Right renal pelvis (tissue), 4 donors: ENCODE data around the gene NRSN1. TPM values are rescaled to one million over a fixed set of nuclear protein-coding genes. Genes with fewer than 3 reads are reported as not detected.

Experiments
- DNase-seq, 4 donors: peaks; one replicate each; pipeline ENCODE4 v3.0.0-alpha.2; 2013; ENCODE audit warnings: low read depth in 4 of 4, low spot score in 3 of 4, missing footprints in 1 of 4
- polyA plus RNA-seq, 4 donors: library from polyadenylated mRNA; unstranded; fragments of 120-200 nt; gene quantifications; one replicate each; pipeline ENCODE4 v1.2.1, GENCODE V29; 2013; ENCODE audit not compliant: insufficient read length in 4 of 4

The NRSN1 gene, protein sequence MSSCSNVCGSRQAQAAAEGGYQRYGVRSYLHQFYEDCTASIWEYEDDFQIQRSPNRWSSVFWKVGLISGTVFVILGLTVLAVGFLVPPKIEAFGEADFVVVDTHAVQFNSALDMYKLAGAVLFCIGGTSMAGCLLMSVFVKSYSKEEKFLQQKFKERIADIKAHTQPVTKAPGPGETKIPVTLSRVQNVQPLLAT
- under 1 TPM; 0.43 to 0.70 (median 0.59) TPM for polyA plus RNA-seq

DNA sequence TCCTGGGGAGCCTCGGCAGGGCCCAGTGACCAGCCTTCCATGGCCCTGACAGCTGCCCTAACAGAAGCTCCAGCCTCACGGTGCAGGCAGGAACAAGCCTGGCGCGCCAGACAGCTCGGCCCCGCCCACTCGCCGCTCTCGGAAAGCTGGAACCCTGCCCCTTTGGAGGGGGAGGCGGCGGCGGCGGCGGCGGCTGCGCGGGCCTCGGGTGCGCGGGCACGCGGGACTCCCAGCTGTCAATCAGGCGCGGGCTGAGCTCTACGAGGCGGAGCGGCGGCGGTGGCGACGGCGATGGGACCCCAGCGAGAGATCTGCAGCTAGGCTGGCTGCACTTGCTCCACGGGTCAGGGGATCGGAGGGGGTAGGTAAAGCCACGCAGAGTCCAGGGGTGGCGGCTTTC is at the start of gene NRSN1:
TSS of gene NRSN1 (plus strand) at position 236 of the 400 bp plus-strand sequence. CDS start 8,113 bp downstream, outside the sequence.
- peak in 1 of 4 donors; percentile 5 for DNase-seq

DNA sequence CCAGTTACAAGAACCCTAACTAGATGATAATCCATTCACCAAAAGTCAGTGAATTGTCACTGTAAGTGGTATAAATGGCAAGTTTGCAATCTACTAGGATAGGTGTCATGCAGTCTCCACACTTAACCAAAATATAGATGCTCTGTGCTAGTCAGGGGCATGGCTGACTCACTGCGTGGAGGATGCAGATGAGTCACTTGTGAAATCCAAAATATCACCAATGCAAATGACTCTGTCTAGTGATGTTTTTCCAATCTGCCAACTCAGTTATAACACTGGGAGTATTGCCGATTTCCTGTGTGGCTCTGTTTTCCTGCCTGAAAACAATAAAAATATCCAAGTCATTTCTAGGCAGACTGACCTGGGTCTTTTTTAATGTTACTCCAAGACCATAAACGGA is 47.8 kb upstream of the NRSN1 start:
- no peak for DNase-seq

DNA sequence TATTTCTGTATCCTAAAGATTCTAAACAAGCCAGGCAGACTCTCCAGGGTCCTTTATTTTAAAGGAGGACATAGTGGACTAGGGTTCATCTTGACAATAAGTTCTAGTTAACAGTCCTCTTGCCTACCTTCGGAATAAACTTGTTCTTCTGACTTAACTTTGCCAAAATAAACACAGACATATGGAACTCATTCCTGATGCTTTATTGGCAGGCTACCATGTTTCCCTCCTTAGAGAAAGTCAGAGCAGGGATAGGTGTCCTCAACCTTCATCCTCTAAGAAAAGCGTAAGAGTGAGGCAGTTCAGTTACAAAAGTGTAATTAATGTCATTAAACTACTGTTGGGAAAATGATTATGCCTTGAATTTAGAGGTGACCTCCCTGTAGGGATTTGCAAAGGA is 46.9 kb upstream of the NRSN1 start:
- no peak for DNase-seq

DNA sequence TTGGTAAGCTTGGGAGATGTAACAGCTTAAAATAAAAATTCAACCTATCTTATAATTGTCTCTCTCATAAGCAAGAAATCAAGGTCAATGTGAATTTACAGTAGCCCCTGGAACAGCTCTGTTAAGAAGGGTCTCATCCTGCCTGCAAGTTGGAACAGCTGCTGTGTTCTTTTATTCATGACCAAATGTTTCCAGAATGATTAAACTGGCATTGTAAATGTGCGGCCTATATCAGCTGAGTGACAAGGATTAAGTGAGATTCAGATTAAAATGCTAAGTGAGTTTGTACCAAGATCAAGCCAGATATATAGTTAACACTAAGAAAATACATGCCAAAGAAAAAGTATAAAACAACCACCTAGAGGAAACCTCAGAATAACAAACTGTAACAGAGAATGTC is 45.3 kb upstream of the NRSN1 start:
- DNase-seq, result no peak

DNA sequence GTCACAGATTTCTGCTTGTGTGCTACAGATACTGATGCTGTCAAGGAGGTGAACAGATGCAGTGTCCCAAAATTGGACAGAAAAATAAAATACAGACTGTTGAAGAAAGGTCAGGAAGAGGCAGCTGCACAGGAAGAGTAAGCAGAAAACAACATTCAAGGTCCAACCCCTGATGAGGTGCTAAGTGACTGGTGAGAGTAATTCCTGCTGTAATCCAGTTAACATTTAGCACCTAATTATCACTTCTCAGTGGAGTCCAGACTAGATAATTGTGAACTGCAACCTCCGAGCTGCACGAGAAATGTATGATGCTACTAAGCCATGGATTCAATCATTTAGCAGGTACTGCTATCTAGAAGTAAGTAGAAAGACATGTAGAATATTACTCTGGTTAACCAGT is 36.3 kb upstream of the NRSN1 start:
- no peak for DNase-seq

DNA sequence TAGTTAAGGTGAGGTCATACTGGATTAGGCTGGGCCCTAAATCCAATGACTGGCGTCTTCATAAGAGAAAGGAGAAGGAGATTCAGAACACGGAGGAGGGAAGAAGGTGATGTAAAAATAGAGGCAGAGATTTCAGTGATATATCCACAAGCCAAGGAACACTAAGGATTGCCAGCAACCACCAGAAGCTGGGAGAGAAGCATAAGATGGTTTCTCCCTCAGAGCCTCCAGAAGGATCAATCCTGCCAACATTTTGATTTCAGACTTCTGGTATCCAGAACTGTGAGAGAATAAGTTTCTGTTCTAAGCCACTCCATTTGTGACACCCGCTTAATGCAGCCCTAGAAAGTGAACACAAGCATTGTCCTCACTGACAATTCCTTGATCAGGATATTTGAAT is 33.6 kb upstream of the NRSN1 start:
- DNase-seq, result no peak

DNA sequence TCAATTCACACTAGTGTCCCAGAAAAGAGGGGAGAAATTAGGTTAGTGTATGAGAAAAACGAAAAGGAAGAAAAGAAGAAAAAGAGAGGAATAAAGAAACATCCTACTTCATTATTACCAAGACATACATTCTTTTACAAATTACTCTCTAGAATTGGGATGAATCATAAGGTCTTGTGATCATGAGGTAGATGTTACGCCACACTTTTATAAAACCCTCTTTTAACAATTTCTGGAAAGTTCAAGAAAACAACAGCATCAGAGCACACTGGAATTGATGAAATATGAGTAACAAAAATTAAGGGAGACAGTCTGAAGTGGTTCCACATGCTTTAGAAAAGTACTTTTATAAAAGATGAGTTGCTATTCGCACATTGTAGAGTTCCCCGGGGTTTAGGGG is 32.6 kb upstream of the NRSN1 start:
- no peak for DNase-seq

DNA sequence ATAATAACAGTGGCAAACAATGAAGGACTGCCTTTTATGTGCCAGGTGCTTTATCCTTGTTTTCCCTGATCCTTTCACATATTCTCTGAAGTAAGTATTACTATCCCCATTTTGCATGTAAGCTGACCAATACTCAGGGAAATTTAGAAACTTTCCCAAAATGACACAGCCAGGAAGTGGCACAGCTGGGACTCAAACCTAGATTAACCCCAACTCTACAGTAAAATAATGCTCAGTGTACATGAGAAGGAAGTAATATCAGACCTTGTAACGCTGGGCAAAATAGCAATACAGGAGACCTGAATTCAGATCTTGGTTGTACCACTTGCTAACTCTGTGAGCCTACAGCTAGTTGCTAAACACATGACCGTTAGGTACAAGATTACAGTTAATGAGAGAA is 26.8 kb upstream of the NRSN1 start:
- no peak for DNase-seq

DNA sequence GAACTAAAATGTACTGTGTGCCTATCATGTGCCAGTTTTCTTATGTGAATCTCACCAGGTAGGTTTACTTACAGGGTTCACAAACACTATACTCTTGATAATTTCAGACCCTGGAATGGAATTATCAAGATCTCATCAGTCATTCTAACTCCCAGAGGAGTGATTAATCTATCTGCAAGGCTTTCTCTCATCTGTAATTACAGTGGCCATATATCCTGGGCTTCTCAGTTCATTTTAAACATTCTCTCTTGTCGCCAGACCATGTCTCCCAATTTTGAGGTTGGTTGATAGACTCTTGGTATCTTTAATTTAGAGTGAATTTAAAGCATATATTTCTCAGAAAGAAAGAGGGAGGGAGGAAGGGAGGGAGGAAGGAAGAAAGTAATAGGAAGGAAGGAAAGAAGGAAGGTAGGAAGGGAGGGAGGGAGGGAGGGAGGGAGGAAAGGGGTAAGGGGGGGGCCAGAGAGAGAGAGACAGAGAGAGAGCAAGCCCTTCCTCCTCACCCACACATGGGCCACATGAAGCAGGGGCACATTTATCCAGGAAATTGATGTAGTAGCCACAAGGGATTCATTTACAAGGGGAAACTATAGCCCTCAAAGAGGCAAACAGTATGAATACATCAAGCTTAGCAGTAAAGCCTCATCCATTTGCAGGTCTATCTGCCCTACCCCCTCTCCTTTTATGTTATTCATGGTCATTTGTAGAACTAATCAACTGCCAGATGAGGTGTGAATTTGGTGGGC is 25.8 kb upstream of the NRSN1 start:
- no peak for DNase-seq

DNA sequence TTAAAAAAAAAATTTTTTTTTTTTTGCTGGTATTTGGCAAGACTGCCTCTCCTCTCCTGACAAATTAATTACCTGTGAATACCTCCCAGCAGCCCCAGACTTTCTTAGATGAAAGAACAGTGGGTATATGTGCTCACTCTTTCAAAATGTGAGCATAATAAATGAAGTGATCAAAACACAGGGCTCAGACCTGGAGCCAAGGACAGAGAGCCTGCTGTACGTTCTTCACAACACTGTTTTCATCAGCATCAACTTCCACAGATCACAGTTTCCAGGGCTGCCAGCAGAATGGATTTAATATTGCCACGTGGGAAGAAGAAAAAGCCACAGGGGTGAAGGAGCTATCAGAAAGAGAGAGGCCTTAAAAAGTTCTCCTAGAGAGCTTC is 25.3 kb upstream of the NRSN1 start:
- no peak for DNase-seq

DNA sequence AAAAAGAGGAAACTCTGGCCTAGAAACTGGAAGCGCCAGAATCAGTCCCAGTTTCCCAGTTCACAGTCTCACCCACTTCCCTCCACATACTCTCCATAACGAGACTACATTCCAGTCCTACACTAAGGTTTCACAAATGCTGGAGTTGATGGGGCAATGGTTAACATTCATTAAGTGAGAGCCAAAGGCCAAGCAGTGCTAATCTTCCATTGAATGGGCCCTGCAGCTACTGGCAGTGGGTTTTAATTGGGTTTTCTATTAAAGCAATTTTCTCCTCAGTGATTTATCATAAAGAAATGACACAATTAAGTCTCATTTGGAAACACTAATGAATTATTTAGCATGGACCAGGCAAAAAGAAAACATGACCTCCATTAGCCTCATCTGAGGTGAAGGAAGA is 20.8 kb upstream of the NRSN1 start:
- DNase-seq, result no peak

DNA sequence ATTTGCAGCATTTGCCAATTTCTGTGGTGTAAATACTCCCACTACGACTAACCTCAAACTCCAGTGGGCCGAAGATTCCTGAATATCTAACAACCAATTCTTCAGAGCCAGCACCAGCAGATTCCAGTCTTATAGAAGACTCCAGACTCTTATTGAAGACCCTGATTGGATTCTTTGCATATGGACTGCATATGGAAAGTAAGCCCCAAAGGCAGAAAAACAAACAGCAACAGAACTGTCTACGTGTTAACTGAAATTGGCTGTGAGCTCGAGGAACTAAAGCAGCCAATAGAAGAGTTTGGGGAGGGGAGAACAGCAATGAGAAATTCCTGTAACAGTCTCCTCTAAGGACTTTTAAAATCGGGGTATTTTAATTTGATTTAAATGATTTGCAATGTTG is 19.7 kb upstream of the NRSN1 start:
- no peak for DNase-seq

DNA sequence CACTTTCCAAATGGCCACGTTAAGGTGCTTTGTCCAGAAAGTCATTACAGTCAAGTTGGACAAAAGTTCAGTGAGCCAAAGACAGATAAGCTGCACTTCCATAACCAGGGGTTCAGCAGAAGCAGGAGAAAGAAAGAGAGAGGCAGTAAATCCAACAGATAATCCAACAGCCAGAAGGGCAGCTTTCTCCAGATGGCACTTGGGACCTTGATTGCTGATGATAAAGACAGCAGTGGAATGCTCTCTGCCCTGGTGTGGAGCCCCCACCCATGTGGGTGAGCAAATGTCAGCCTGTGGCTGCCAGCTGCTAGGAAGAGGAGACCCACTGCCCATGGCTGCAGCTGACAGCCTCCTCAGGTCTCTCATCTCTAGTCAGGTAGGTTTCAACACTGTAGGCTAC is 18.7 kb upstream of the NRSN1 start:
- DNase-seq, result no peak

DNA sequence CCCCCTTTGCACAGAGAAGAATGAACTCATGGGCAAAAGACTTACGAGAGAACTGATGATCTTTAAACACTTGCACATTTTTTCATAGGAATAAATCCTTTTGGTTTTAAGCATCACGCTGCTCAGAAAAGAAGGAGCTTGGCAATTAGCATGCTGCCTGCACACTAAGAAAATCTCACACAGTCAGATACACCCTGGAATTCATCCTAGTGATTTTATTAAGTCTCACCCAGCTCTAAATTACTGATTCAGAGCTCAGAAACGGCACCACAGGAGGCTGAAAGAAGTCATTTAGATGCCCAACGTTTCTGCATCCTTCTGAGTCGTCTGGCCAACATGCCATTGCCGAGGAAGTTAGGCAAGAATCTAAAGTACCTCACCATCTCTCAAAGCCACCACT is 18.0 kb upstream of the NRSN1 start:
- DNase-seq, result no peak

DNA sequence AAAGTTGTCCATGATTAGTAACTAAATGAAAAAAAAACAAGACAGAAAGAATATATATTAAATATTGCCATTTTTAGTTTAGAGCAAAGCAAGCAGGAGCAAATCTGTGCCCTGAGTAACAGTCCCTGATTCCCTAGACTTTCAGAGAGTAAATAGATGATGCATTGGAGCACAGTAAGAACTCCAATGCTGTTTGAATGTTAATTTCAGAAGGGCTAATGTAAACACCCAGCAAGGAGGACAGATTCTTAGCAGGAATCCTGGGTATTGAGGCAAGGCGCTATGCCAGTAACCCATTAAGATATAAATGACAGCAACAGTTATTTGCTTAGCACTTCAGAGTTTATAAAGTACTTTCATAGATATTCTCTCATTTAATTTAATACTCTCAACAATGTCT is 15.6 kb upstream of the NRSN1 start:
- DNase-seq, result no peak

DNA sequence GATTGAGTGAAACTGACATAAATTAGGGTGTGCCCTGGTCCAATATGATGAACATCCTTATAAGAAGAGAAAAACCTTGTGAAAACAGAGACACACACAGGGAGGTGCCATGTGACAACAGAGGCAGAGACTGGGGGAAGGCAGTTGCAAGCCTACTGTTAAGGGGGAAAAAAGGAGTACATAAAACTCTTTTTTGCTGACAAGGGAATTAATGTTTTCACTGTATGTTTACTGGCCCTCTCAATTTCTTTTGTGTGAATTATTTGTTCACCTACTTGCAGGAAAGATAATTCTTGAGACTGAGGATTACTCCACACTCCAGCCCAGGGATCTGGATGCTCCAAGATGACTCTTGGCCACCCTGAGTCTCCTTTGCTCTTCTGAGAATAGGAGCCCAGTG is 12.1 kb upstream of the NRSN1 start:
- DNase-seq, result no peak

DNA sequence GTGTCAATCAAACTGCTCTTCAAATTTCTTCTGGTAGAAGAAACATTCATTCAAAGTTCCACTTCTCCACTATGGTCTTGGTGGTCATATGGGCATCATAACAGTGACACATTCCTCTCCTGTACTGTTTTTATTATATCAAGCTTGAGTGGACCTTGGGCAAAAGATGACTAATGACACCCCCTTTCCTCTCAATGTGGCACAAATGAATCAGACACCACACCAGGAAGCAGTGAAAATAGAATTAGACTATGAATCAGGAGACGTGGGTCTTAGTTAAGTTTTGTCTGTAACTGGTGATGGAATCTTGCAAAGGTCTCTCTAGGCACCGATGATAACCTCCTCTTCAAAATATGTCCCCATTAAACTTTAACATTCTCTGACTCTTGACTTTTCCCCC is 9.0 kb upstream of the NRSN1 start:
- DNase-seq, result no peak

DNA sequence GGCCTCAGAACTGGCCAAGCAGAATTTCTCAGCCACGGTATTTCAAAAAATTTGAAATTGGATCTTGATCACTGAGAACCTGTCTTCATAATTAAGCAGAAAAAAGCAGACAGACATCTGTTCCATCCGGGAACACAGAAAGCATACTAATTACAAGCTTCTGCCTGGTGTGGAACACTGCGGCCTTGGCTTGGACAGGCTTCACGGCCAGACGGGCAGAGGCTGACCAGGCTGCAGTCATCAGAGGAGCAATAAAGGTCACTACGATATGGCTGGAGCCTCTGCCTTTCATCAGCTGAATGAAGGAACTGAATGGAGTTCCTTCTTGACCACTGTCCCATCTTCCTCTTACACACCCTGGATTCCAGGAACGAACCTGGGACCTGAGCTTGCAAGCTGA is 3.9 kb upstream of the NRSN1 start:
- DNase-seq, result no peak

DNA sequence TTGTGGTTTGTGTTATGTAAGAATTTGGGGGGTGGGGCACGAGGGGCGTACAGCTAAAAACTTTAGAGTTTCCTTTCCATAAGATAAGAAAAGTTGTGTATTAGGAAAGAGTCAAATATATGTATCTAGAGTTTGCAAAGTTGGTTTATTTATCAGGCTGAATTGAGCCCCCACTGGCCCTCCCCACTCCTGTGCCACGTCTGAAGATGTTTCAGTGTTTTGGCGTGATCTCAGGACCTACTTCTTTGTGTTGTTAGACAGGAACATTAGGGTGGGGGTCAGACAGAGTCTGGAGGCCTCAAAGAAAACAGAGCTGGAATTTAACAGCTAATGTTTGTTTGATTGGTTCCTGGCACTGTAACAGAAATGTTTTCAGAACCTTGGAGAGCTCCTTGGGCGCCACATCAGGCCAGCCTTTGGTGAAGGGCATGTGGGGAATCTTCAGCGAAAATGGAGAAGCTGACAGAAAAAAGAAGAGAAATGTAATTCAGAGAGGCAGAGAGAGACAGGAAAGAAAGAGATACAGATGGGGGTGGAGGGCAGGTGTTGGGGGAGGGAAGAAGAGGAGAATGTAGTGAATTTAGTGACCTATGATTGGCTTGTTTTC is 674 bp downstream of the NRSN1 start:
- DNase-seq, result peak; percentile 78 to 88 (median 80)

DNA sequence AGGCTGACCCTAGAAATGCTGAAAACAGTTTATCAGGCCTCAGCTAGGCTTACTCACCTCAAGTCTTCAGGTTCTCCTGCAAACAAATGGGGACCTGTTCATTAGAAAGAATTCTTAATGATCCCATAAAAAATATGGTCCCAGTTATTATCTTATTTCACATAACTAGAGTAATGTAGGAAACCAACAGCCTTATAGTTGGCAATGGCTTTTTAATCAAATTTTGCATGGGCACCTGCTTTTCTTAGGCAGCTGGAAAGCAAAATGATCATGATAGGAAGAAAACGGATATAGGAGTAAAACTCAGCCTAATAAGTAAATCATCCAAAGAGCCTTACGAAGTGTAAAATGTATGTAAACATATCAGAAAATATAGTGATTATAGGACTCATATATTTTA is 1.3 kb downstream of the NRSN1 start:
- DNase-seq, result no peak

DNA sequence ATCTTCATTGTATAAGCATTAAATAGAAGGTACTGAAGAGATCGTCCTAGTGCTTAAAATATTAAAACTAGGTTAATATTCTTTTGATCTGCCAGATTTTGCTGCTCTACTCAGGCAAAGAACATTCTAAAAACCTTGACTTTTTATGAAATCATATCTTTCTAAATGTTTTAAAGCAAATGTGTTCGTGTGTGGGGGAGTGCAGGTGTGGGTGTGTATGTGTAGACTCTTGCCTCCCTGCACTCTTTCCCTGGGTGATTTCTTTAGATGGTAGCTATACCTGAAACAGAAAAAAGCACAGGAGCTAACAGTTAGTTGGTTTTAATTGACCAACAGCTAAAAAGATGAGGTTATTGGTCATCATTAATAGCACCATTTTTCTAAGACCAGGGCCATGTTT is 5.7 kb downstream of the NRSN1 start:
- no peak for DNase-seq

DNA sequence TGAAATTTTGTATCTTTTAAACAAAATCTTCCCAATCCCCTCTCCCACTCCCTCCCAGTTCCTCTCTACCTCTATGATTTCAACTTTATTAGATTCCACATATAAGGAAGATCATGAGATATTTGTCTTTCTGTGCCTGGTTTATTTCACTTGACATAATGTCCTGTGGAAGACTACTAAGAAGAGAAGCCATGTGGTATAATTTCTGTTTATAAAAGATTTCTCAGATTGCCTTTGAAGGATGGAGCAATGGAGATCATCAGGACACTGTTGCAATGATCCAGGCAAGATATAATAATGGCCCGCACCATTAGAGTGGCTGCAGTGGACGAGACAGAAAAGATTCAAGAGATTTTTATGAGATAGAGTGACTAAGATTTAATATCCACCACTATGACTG is 13.1 kb downstream of the NRSN1 start:
- no peak for DNase-seq
